K562 (cell line): ENCODE data around the gene CRY2. TPM values are rescaled to one million over a fixed set of nuclear protein-coding genes. Genes with fewer than 3 reads are reported as not detected.

Source experiments
- ARID2 ChIP-seq: fragments of 450-650 bp; IDR thresholded peaks from 2 replicates; pipeline ENCODE4 v1.6.1; 2017; ENCODE audit warnings: antibody characterized with exemption, mild to moderate bottlenecking
- CHD7 ChIP-seq: fragments of 200-600 bp; sonication (generic); IDR thresholded peaks from one replicate; pipeline ENCODE4 v1.6.1; 2012; ENCODE audit warnings: mild to moderate bottlenecking, low read depth, low read length, inconsistent platforms
- HNRNPUL1 ChIP-seq: fragments of 200-400 bp; formaldehyde crosslinking; IDR thresholded peaks from 2 replicates; pipeline ENCODE4 v1.6.1; 2017; ENCODE audit warnings: low read length
- L3MBTL2 ChIP-seq: fragments of 450-650 bp; IDR thresholded peaks from 2 replicates; pipeline ENCODE4 v1.6.1; 2016; ENCODE audit warnings: mild to moderate bottlenecking, moderate library complexity
- LARP7 ChIP-seq: fragments of 450-650 bp; IDR thresholded peaks from 2 replicates; pipeline ENCODE4 v1.6.1; 2016
- NRF1 ChIP-seq, 2 experiments: fragments of 450-650 bp; IDR thresholded peaks in 1 of 2; conservative IDR thresholded peaks in 1 of 2; 2 replicates each; pipeline ENCODE4 v1.6.1; 2014; ENCODE audit warnings: mild to moderate bottlenecking in 2 of 2
- POU5F1 ChIP-seq: fragments of 150-350 bp; IDR thresholded peaks from 2 replicates; pipeline ENCODE4 v1.6.1; 2014; ENCODE audit warnings: borderline replicate concordance, low read length, low read depth, mild to moderate bottlenecking; ENCODE audit not compliant: partially characterized antibody
- RBM15 ChIP-seq: fragments of 200-400 bp; formaldehyde crosslinking; IDR thresholded peaks from 2 replicates; pipeline ENCODE4 v1.6.1; 2018; ENCODE audit warnings: mild to moderate bottlenecking, low read length, moderate library complexity; ENCODE audit not compliant: insufficient read depth
- ZBTB17 ChIP-seq: fragments of 450-650 bp; formaldehyde crosslinking; IDR thresholded peaks from 2 replicates; pipeline ENCODE4 v1.4.0; 2020; ENCODE audit warnings: mild to moderate bottlenecking
- ZC3H8 ChIP-seq: fragments of 450-650 bp; IDR thresholded peaks from 2 replicates; pipeline ENCODE4 v1.6.1; 2017
- polyA plus RNA-seq, 8 experiments: library from polyadenylated mRNA; depleted of rRNA in 4 of 8; stranded (reverse) in 5 of 8; unstranded in 3 of 8; fragments of >200 nt; fragmentation: Nextera tagmentation in 2 of 8; fragmentation: Illumina TruSeq in 1 of 8; extraction: Ambion mirVana in 2 of 8; extraction: Trizol in 1 of 8; gene quantifications; 2 replicates each; pipeline versions ENCODE4 v1.2.1 to v1.2.3, GENCODE V29; 2011 to 2014; ENCODE audit warnings: inconsistent platforms in 1 of 8, missing spikeins in 1 of 8
- total RNA-seq, 7 experiments: library from RNA; depleted of rRNA in 6 of 7; stranded (reverse); fragments of >200 nt in 6 of 7; fragmentation: Illumina TruSeq in 2 of 7; extraction: Trizol in 2 of 7; gene quantifications; 2 replicates each; pipeline versions ENCODE4 v1.2.1 to v1.2.3, GENCODE V29; 2011 to 2021; ENCODE audit warnings: low replicate concordance in 1 of 7
- TF ChIP-seq, protein P1 (sequence below): sonication (generic); formaldehyde crosslinking; IDR thresholded peaks from 2 replicates; pipeline ENCODE4 v1.8.0; 2023; ENCODE audit warnings: mild to moderate bottlenecking, missing genetic modification reagents

Gene CRY2
- total and polyA plus RNA-seq, 9 of the 15 experiments (the other 6 are each of a cell fraction or from before 2014, with no cell fraction given) = 2.3 to 23.9 (median 14.8) TPM

- no peak for TF ChIP-seq CHD7
- TF ChIP-seq ARID2 = no peak
- TF ChIP-seq ZC3H8 = no peak
- no peak for TF ChIP-seq POU5F1
- TF ChIP-seq RBM15 = no peak
- TF ChIP-seq ZBTB17 = no peak
- TF ChIP-seq HNRNPUL1 = no peak
- no peak for TF ChIP-seq LARP7
- TF ChIP-seq L3MBTL2 = no peak
- TF ChIP-seq NRF1 (conservative IDR thresholded peaks at IDR 0.05 in 1 of 2, IDR thresholded peaks at IDR 0.05 in 1 of 2) = no peak
- TF ChIP-seq, protein P1, sequence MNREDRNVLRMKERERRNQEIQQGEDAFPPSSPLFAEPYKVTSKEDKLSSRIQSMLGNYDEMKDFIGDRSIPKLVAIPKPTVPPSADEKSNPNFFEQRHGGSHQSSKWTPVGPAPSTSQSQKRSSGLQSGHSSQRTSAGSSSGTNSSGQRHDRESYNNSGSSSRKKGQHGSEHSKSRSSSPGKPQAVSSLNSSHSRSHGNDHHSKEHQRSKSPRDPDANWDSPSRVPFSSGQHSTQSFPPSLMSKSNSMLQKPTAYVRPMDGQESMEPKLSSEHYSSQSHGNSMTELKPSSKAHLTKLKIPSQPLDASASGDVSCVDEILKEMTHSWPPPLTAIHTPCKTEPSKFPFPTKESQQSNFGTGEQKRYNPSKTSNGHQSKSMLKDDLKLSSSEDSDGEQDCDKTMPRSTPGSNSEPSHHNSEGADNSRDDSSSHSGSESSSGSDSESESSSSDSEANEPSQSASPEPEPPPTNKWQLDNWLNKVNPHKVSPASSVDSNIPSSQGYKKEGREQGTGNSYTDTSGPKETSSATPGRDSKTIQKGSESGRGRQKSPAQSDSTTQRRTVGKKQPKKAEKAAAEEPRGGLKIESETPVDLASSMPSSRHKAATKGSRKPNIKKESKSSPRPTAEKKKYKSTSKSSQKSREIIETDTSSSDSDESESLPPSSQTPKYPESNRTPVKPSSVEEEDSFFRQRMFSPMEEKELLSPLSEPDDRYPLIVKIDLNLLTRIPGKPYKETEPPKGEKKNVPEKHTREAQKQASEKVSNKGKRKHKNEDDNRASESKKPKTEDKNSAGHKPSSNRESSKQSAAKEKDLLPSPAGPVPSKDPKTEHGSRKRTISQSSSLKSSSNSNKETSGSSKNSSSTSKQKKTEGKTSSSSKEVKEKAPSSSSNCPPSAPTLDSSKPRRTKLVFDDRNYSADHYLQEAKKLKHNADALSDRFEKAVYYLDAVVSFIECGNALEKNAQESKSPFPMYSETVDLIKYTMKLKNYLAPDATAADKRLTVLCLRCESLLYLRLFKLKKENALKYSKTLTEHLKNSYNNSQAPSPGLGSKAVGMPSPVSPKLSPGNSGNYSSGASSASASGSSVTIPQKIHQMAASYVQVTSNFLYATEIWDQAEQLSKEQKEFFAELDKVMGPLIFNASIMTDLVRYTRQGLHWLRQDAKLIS (CRISPR knock-in tag) = no peak
These were observed 37.5 kb upstream of the CRY2 start (continued) for GRCh38 chr11:45809456-45810395.
